Measurements from ENCODE around the gene ARF1.

ARF1 gene

GRCh38 chr1:228131766-228132165 lies 49.3 kb downstream of the ARF1 start:
- no peak for DNase-seq

DNA sequence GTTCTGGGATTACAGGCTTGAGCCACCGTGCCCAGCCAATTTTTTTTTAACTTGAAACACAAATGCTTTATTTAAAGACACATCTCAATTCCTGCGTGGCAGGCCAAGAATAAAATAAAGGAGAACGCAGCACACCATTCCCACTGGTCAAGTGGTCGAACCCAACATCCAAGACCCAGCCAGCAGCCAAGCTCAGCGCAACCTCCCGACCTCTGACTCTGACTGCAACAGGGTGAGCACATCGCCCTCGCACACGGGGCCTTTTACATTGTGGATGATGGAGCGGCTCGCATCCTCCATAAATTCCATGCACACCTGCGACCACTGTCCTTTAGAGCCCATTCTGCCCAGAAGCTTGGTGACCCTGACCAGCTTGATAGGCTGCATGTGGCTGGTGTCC lies 52.1 kb downstream of the ARF1 start:
- no peak for DNase-seq

DNA sequence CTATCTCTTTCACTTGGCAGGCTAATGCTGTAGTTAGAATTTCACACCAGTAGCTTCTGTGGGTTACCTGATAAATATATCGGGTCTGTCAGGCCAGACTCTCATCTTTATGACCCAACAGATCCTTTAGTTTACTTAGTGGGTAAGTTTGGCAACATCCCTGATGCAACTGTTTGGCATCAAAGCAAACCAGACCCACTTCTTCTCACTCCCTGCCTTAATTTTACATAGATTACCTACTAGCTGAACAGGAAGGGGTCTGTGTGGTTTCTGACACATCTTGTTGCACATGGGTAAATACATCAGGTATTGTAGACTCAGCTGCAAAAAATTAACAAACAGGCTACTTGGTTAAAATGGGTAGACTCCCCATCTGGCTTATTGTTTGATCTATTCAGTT lies 54.4 kb downstream of the ARF1 start:
- DNase-seq = no peak

- no peak for DNase-seq
Measured at GRCh38 chr1:228139406-228139930, 57.0 kb downstream of the ARF1 start.

- DNase-seq = peak; percentile 99
Measured at GRCh38 chr1:228139931-228140723, 57.6 kb downstream of the ARF1 start, which contains the start of gene GUK1. TSS of gene GUK1 (plus strand) at chr1:228140279. CDS start at chr1:228140303, 24 bp downstream.

- no peak for DNase-seq
Measured at GRCh38 chr1:228140724-228141225, 58.3 kb downstream of the ARF1 start.

DNA sequence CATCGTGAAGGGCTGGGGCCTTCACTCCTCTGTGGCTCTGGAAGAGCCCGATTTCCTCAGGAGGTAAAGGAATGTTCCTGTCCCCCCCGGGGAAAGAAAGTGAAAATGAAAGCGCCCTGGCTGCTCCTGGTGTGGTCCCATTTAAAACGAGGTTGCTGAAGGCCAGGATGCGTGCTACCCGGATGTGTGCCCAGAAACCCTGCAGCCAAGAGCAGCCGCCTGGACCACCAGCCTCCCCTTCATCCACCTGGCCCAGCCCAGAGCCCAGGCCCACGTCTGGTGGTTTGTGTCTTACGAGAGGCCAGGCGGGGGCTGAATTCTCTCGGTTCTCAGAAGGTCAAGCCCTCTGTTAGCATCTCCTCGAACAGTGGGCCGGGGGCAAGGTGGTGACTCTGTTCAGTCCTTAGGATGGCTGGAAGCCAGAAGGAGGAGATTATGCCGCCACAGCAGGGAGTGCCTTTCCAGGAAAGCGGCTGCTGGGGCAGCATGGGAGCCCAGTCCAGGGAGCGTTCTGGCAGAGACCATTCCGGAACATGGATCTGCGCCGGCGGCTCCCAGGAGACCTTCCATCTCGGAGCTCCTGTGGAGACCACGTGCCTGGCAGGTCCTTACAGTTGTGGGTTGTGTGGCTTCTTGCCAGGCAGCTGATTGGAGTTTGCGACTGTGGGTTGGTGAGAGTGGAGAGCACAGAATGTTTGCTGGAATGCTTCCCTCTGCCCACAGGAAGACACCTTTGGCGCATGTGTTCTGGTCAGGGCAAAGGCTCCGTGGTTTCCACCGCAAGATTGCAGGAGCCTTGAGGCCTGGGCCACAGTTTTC lies 58.9 kb downstream of the ARF1 start:
- DNase-seq = peak; percentile 44

GRCh38 chr1:228142155-228142691 lies 59.7 kb downstream of the ARF1 start:
- no peak for DNase-seq

DNA sequence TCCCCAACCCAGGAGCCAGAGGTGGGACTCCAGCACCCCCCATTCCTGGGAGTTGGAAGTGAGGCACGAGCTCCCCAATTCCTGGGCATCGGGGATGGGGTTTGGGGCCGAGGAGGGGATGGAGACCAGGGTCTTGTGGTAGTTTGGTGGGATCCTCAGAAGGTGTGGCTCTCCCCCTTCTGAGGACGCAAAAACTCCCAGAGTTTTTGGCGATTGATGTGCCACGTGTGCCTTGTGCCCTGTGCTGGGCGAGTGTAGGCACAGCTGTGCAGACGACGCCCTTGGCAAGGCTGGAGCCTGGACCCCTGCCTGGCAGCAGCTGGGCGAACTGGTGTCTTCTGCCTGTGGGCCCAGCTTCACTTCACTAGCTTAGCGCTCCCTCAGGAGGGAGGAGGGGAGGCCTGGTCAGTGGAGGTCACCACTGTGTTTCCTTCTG lies 60.2 kb downstream of the ARF1 start:
- DNase-seq = no peak

- no peak for DNase-seq
Measured at GRCh38 chr1:228143480-228144192, 61.1 kb downstream of the ARF1 start.

DNA sequence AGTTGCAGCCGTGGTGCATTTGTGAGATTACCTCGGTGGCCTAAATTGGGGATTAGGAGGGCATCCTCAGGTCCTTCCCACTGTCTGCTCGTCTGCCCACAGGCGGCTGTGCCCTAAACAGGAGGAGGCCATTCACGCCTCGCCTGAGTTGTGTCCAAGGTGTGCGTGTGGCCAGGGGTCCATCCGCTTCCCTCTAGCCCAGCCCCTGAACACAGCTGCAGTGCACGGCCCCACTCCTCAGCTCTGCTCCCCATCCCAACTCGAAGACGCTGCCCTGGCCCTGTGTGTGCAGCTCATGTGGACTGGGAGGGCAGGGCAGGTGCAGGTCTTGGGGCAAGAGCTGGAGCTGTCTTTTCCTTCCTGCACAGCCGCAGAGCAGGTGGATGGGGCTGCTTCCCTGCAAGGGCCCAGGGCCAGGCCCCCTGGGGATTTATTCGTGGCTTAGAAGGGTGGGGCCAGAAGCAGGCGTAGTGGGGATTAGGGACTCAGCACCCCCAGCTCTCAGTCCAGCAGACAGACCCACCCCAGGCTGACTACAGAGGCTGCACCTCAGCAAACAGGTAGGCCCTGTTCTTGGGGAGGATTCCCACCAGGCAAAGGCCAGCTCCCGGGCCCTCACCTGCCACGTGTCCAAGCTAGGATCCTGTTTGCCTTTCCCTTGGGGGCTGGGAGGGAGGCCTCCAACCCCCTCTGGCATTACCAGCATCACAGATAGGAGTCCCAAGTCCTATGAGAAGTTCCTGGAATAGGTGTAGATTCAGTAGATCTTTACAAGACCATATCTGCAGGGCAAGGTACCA lies 61.9 kb downstream of the ARF1 start:
- DNase-seq = no peak

DNA sequence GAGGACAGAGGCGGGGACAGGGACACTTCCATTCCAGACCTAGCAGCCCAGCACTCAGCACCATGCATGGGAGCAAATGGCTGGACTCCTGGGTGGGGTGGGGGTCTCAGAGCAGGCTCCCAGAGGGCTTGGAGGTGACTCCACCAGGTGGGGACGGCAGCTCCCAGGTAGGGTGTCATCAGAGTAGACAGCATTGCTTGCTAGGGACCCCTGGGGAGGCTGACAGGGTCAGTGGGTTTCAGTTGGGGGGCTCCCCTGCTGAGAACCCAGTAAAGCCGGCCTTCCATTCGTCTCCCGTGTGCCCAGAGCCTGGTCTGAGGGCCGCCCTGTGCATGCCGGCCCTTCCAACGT lies 62.5 kb downstream of the ARF1 start:
- no peak for DNase-seq

- no peak for DNase-seq
Measured at GRCh38 chr1:228145463-228146416, 63.2 kb downstream of the ARF1 start.

GRCh38 chr1:228146417-228147150 lies 64.1 kb downstream of the ARF1 start:
- no peak for DNase-seq

DNA sequence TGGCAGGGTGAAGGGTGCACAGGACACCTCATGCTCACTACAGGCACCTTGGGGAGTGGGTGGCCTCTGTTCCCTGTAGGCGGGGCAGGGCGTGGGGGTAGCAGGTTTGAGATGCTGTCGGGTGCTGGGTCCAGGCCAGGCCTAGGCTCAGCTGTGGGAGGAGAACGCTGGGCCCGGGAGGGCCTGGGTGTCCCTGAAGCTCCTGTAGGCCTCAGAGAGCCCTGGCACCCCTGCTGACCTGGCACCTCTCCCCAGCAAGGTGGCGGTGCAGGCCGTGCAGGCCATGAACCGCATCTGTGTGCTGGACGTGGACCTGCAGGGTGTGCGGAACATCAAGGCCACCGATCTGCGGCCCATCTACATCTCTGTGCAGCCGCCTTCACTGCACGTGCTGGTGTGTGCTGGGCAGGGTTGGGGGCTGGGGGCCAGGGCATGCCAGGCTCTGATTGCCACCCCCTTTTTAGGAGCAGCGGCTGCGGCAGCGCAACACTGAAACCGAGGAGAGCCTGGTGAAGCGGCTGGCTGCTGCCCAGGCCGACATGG lies 64.7 kb downstream of the ARF1 start:
- DNase-seq = no peak

- no peak for DNase-seq
Measured at GRCh38 chr1:228147768-228148167, 65.3 kb downstream of the ARF1 start.

DNA sequence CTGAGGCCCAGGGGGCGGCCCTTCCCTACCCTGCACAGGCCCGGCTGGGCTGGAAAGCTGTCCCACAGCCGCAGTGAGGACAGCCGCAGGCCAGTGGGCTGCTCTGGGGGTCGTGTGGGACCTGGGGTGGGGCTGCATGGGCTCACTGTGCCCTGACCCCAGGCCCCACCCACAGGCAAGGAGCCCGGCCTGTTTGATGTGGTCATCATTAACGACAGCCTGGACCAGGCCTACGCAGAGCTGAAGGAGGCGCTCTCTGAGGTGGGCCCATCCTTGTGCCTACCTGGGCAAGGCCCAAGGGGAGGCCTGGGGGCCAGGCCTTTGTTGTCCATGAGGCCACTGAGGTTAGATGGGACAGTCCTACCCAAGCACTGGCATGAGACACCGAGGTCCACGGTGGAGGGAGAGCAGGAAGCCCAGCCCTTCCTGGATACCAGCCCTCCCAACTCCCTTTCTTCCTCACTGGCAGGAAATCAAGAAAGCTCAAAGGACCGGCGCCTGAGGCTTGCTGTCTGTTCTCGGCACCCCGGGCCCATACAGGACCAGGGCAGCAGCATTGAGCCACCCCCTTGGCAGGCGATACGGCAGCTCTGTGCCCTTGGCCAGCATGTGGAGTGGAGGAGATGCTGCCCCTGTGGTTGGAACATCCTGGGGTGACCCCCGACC lies 65.8 kb downstream of the ARF1 start:
- no peak for DNase-seq
